AG09319 (cell line): ENCODE measurements around the gene GIGYF2.

ENCODE experiments used
- DNase-seq: peaks from one replicate; pipeline ENCODE4 v3.0.0-alpha.2; 2010; ENCODE audit warnings: low read depth; ENCODE audit errors: extremely low read depth
- TF ChIP-seq, protein P1 (sequence below): IDR thresholded peaks from 2 replicates; pipeline ENCODE4 v1.5.1; 2011; ENCODE audit warnings: low read depth, mild to moderate bottlenecking, inconsistent platforms, low read length, moderate library complexity

The GIGYF2 gene

DNA sequence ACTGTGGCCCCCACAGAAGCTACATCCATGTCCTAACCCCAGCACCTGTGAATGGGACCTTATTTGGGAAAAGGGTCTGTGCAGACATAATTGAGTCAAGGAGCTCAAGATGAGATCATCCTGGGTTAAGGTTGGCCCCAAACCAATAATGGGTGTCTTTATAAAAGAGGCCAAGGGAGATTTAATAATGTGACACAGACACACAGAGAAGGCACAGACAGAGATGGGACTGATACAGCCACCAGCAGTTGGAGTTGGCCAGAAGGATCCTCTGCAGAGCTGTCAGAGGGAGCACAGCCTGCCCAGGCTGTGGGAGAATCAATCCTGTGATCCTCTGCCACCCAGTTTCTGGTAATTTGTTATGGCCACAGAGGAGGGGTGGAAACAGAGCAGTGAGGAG lies 199.0 kb downstream of the GIGYF2 start:
- TF ChIP-seq, protein P1, sequence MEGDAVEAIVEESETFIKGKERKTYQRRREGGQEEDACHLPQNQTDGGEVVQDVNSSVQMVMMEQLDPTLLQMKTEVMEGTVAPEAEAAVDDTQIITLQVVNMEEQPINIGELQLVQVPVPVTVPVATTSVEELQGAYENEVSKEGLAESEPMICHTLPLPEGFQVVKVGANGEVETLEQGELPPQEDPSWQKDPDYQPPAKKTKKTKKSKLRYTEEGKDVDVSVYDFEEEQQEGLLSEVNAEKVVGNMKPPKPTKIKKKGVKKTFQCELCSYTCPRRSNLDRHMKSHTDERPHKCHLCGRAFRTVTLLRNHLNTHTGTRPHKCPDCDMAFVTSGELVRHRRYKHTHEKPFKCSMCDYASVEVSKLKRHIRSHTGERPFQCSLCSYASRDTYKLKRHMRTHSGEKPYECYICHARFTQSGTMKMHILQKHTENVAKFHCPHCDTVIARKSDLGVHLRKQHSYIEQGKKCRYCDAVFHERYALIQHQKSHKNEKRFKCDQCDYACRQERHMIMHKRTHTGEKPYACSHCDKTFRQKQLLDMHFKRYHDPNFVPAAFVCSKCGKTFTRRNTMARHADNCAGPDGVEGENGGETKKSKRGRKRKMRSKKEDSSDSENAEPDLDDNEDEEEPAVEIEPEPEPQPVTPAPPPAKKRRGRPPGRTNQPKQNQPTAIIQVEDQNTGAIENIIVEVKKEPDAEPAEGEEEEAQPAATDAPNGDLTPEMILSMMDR = no peak
- no peak for DNase-seq

GRCh38 chr2:232896720-232897597 lies 199.8 kb downstream of the GIGYF2 start:
- TF ChIP-seq, protein P1 = no peak
- DNase-seq = no peak

GRCh38 chr2:232897598-232898408 lies 200.7 kb downstream of the GIGYF2 start:
- TF ChIP-seq, protein P1 = no peak
- no peak for DNase-seq

GRCh38 chr2:232898592-232899543 lies 201.7 kb downstream of the GIGYF2 start:
- DNase-seq = no peak
- TF ChIP-seq, protein P1 = no peak

- TF ChIP-seq, protein P1 = no peak
- DNase-seq = no peak
Measured at GRCh38 chr2:232900811-232901735, 203.9 kb downstream of the GIGYF2 start.
